Retina (tissue), 1 donor: ENCODE results near the gene ZFAND2A.
"Not testable (repeated sequence)": the region's sequence is repeated elsewhere in the genome, so short reads cannot be mapped to it uniquely, and the experiment has no call there.

ENCODE experiments used
- DNase-seq: peaks from one replicate; pipeline ENCODE4 v3.0.0-alpha.2; 2016

Gene ZFAND2A

DNA sequence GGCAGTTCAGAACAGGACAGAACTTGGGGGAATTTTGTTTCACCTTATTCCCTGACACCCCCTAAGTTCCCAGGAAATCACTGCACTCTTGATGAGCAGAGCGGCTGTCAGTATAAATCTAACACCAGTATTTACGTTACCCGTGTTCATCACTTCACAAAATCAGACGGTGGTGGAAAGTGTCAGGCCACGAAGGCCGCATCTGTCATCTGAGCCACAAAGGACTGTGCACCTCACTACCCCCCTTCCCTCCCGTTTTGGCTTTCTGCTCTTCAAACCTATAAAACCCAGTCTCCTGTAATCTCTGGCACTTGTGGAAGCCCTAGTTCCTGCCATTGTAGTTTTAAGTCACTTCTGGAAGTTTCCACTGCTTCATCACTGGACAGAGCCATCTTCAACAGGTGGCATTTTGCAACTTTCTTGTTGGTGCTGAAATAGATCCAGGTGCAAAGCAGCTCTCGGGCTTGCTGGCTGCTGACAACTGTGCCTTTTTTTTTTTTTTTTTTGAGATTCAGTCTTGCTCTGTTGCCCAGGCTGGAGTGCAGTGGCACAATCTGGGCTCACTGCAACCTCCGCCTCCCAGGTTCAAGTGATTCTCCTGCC lies 9.5 kb downstream of the ZFAND2A start:
- DNase-seq: no peak

DNA sequence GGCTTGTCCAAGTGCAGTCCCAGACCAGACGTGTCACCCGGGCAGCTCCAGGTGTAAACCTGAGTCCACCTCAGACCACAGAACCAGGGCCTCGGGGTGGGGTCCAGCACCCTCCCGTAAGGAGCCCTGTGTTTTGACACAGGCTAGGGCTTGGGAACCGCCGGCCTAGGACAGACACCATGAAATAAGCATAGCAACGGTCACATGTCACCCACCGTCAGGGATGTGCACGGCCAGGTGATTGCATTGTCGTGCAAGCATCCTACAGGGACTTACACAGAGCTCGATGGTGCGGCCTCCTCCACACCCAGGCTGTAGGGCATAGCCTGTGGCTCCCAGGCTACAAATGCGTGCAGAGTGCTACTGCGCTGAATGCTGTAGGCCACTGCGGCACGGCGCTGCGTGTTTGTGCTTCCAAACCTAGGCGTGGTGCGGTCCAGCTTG lies 10.6 kb downstream of the ZFAND2A start:
- no peak for DNase-seq

DNA sequence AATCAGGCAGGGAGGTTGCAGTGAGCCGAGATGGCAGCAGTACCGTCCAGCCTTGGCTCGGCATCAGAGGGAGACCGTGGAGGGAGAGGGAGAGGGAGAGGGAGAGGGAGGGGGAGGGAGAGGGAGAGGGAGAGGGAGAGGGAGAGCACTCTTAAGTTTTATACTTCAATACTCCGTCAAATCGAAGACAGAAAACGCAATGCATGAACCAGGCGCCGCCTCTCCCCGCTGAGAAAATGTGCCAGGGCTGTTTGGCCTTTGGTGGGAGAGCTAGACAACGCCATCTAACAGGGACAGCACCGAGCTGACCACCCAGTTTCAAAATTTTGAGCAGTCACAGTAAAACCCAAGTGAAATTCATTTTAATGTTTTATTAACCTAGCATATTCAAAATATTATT lies 12.1 kb downstream of the ZFAND2A start:
- not testable (repeated sequence) for DNase-seq

GRCh38 chr7:1144269-1144771 lies 15.7 kb downstream of the ZFAND2A start:
- no peak for DNase-seq

DNA sequence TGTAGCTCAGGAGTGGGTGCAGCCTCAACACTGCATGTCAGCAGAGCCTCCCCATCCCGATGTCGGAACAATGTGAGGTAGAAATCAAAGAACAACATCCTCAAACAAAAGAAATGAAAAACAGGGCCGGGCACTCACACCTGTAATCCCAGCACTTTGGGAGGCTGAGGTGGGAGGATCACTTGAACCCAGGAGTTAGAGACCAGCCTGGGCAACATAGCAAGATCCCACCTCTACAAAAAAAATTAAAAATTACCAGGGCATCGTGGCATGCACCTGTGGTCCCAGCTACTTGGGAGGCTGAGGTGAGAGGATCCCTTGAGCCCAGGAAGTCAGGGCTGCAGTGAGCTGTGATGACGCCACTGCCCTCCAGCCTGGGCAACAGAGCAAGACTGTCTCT lies 17.0 kb downstream of the ZFAND2A start:
- DNase-seq: not testable (repeated sequence)

DNA sequence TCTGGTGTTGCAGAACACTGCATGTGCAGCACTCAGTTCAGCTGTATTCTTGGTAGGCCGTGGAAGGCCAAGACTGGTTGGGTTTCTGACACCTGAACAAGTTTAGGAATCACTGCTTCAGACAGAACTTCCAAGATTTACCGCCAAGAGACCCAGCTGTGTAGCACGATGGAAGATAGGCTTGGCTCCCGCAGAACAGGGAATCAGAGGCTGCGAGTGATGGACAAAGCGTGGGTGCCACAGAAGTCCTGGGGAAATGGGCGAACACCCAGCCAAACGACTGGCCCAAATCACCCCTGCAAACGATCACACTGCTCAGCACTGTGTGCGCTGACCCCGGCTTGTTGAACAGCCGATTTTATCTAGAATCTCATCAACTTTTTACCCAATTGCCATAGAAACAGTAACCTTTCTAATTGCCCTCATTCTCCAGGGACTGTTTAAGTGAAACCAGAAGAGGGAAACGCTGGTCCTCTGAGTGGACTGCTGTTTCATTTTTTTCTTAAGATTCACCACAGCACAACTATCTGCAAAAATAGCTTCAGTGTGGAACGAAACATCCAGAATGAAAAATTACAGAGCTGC lies 17.9 kb downstream of the ZFAND2A start:
- DNase-seq: no peak

DNA sequence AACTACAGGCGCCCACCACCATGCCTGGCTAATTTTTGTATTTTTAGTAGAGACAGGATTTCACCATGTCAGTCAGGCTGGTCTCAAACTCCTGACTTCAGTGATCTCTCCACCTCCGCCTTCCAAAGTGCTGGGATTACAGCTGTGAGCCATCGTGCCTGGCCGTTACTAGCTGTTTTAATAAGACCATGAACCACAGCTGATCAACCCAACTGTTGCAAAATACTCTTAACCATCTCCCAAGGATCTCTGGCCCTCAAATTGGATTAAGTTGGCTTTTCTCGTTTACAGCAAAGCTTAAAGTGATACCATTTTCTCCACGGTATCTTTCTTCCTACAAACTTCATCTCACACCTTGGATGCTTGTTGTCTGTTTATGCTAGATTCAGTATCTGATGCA lies 18.3 kb downstream of the ZFAND2A start:
- DNase-seq: no peak

GRCh38 chr7:1140476-1141104 lies 19.4 kb downstream of the ZFAND2A start:
- DNase-seq: no peak

- DNase-seq: peak; percentile 59
Observed at GRCh38 chr7:1137517-1138167, 22.4 kb downstream of the ZFAND2A start.

GRCh38 chr7:1136841-1137516 lies 23.0 kb downstream of the ZFAND2A start:
- DNase-seq: peak; percentile 27

- DNase-seq: no peak
Observed at GRCh38 chr7:1134951-1135350, 25.0 kb downstream of the ZFAND2A start.

- DNase-seq: no peak
Observed at GRCh38 chr7:1131471-1132265, 28.3 kb downstream of the ZFAND2A start.

- no peak for DNase-seq
Observed at GRCh38 chr7:1130021-1130990, 29.7 kb downstream of the ZFAND2A start.

- DNase-seq: no peak
Observed at GRCh38 chr7:1129431-1129830, 30.6 kb downstream of the ZFAND2A start.

GRCh38 chr7:1127001-1127400 lies 33.0 kb downstream of the ZFAND2A start:
- no peak for DNase-seq

- no peak for DNase-seq
Observed at GRCh38 chr7:1125603-1125969, 34.4 kb downstream of the ZFAND2A start.

DNA sequence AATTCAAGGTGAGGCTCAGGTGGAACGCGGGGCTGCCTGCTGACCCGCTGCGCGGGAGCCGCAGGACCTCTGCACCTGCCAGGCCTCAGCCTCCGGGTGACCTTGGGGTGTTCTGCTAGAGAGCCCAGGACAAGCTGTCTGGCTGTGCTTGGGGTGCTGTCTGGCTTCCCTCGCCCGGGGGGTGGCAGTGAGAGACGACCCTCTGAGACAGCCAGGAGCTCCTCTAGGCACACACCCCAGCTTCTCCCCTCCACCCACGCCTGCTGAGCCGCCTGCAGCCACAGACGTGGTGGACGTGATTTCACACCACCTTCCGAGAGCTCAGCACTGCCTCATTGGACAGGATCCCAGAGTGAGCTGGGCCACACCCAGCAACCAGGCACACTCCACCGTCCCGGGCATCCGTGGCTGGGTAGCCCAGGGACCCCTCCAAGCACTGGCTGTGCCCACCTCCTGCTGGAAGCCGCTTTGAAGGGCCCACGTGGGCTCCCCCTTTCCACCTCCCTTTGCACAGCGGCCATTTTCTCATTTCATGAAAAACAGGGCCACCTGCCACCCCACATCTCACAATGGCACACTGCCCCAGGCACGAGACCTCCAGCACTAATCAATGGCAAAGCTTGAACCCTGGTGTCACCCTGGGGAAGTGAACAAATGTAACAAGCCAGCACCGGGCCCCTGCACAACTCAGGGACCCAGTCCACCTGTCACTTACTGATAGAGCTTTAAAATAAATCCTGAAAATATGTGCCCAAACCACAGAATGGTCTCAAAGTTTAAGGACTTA lies 35.0 kb downstream of the ZFAND2A start:
- no peak for DNase-seq

DNA sequence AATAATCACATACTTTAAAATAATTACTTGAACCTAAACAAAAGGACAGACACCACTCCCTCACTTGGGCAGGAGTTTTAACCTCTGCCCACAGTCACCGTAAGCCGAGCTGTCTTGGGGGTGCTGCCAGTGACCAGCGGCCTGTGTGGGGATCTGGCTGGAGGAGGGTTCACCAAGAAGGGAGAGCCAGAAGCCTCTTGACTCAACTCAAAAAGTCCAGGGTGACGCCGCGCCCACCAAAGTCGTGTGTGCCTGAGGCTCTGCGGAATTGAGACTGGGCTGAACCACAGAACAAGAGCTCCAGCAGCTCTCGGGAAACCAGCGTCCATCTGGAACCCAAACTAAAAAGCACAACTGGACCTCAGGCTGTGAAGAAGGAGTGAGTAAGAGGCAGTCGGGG lies 35.8 kb downstream of the ZFAND2A start:
- DNase-seq: no peak

GRCh38 chr7:1123715-1124114 lies 36.3 kb downstream of the ZFAND2A start:
- peak; percentile 82 for DNase-seq

GRCh38 chr7:1122832-1123501 lies 37.0 kb downstream of the ZFAND2A start:
- DNase-seq: peak; percentile 30
